HFFc6 (cell line): ENCODE measurements around the gene TIFAB. TPM values are rescaled to one million over a fixed set of nuclear protein-coding genes. Genes with fewer than 3 reads are reported as not detected.

ENCODE experiments used
- DNase-seq: peaks from one replicate; pipeline ENCODE4 v3.0.0-alpha.2; 2018
- H3K27ac Mint-ChIP-seq: 2 replicates; pipeline ENCODE4 v1.8.0; 2020; ENCODE audit warnings: mild to moderate bottlenecking, mixed read lengths
- H3K27me3 Mint-ChIP-seq: 2 replicates; pipeline ENCODE4 v1.8.0; 2021; ENCODE audit warnings: mild to moderate bottlenecking, moderate library complexity, mixed read lengths; ENCODE audit not compliant: insufficient read depth
- H3K36me3 Mint-ChIP-seq: 2 replicates; pipeline ENCODE4 v1.8.0; 2021; ENCODE audit warnings: low read depth, mixed read lengths
- H3K4me1 Mint-ChIP-seq: 2 replicates; pipeline ENCODE4 v1.8.0; 2020; ENCODE audit warnings: low read depth, mixed read lengths
- H3K4me3 Mint-ChIP-seq: 2 replicates; pipeline ENCODE4 v1.8.0; 2020; ENCODE audit warnings: mild to moderate bottlenecking, moderate library complexity, mixed read lengths
- H3K9me3 Mint-ChIP-seq: 2 replicates; pipeline ENCODE4 v1.8.0; 2020; ENCODE audit warnings: mild to moderate bottlenecking, mixed read lengths
- CTCF ChIP-seq: fragments of 200-600 bp; sonication (generic); IDR thresholded peaks from 2 replicates; pipeline ENCODE4 v1.5.0; 2021; ENCODE audit warnings: antibody characterized with exemption, mild to moderate bottlenecking
- total RNA-seq, 6 experiments: library from RNA; stranded (reverse); fragmentation: NEBNext Ultra II Directional; extraction: Animal tissue kit (Norgen Biotek cat#: 25700); gene quantifications; 2 replicates in 1 of 6; 3 replicates in 5 of 6; pipeline ENCODE4 v1.2.3, GENCODE V29; 2021

Gene TIFAB
- total RNA-seq, 6 experiments from 2014 or later, result not detected

- peak overlapping the region; percentile 93 for H3K27ac Mint-ChIP-seq
- no peak for DNase-seq
- H3K9me3 Mint-ChIP-seq, result peaks cover 1% of the 10 kb centered on the region; the same call in 1 of the 2 replicates
- H3K4me1 Mint-ChIP-seq, result peaks cover 52% of the 10 kb centered on the region
- peak overlapping the region; percentile 86 for H3K4me3 Mint-ChIP-seq
- TF ChIP-seq CTCF, result no peak
- H3K27me3 Mint-ChIP-seq, result peaks cover 7% of the 10 kb centered on the region
- H3K36me3 Mint-ChIP-seq, result peaks cover 12% of the 10 kb centered on the region
These were observed 52.2 kb downstream of the TIFAB start for GRCh38 chr5:135399794-135400542.

GRCh38 chr5:135398855-135399793 lies 53.0 kb downstream of the TIFAB start, which contains the start of gene MACROH2A1:
MACROH2A1 (minus strand) TSS chr5:135399231; CDS start chr5:135389093, 10,138 bp downstream.
- DNase-seq, result peak; percentile 70
- no peak for TF ChIP-seq CTCF
- peaks cover 59% of the 10 kb centered on the region for H3K4me1 Mint-ChIP-seq
- H3K9me3 Mint-ChIP-seq, result no peaks in the 10 kb centered on the region
- peak within 1 kb of the TSS; percentile 94 for H3K4me3 Mint-ChIP-seq
- peak within 1 kb of the TSS; percentile 93 for H3K27ac Mint-ChIP-seq
- H3K36me3 Mint-ChIP-seq, result peaks cover 10% of the 10 kb centered on the region
- H3K27me3 Mint-ChIP-seq, result peaks cover 3% of the 10 kb centered on the region

- H3K27ac Mint-ChIP-seq, result peak overlapping the region; percentile 80
- peak overlapping the region; percentile 94 for H3K4me3 Mint-ChIP-seq
- TF ChIP-seq CTCF, result no peak
- H3K9me3 Mint-ChIP-seq, result no peaks in the 10 kb centered on the region
- peaks cover 12% of the 10 kb centered on the region for H3K36me3 Mint-ChIP-seq
- peaks cover 60% of the 10 kb centered on the region for H3K4me1 Mint-ChIP-seq
- H3K27me3 Mint-ChIP-seq, result peaks cover 5% of the 10 kb centered on the region
- DNase-seq, result no peak
These were observed 53.8 kb downstream of the TIFAB start for GRCh38 chr5:135398160-135398854.

Other genes with a start within 250 kb of the TIFAB start
- gene MACROH2A1, start 53.1 kb downstream of the TIFAB start, total RNA-seq, result 100 to 1,000 TPM; 116 to 144 (median 127) TPM
- not detected for gene DCANP1, start 5.0 kb downstream of the TIFAB start, total RNA-seq
- not detected for gene NEUROG1, start 83.6 kb upstream of the TIFAB start, total RNA-seq
- gene CXCL14, start 126.6 kb upstream of the TIFAB start, total RNA-seq, result under 1 TPM in 1 of 6 experiments, not detected in 5; 0.17 TPM